Subcutaneous adipose tissue (tissue), 4 donors: Measurements from ENCODE around the gene MYO1A. TPM values are rescaled to one million over a fixed set of nuclear protein-coding genes. Genes with fewer than 3 reads are reported as not detected.

Source experiments
- CTCF ChIP-seq: fragments of 450-650 bp; IDR thresholded peaks from one replicate; pipeline ENCODE4 v1.5.1; 2016; ENCODE audit warnings: low read depth, mild to moderate bottlenecking, control low read depth, antibody characterized with exemption, moderate library complexity
- total RNA-seq, 4 donors: library from RNA; depleted of rRNA; stranded (reverse); fragments of >200 nt; gene quantifications; one replicate each; pipeline ENCODE4 v1.1.0, GENCODE V29; 2016

MYO1A gene
- total RNA-seq, 4 donors from 2014 or later: 0.33 to 1.1 (median 0.51) TPM; not detected in 1

GRCh38 chr12:57094208-57095160 lies 44.6 kb upstream of the MYO1A start:
- TF ChIP-seq CTCF: no peak

GRCh38 chr12:57093415-57094207 lies 43.7 kb upstream of the MYO1A start:
- no peak for TF ChIP-seq CTCF

- no peak for TF ChIP-seq CTCF
Observed at GRCh38 chr12:57092876-57093414, 43.0 kb upstream of the MYO1A start.

GRCh38 chr12:57092529-57092862 lies 42.6 kb upstream of the MYO1A start:
- TF ChIP-seq CTCF: no peak

GRCh38 chr12:57091638-57092528 lies 42.0 kb upstream of the MYO1A start:
- no peak for TF ChIP-seq CTCF

GRCh38 chr12:57090924-57091637 lies 41.2 kb upstream of the MYO1A start:
- TF ChIP-seq CTCF: no peak
